Hepatic stellate cell (primary cell): Measurements from ENCODE around the gene SCUBE1.
"Not testable (repeated sequence)": the region's sequence is repeated elsewhere in the genome, so short reads cannot be mapped to it uniquely, and the experiment has no call there.

Experiments
- DNase-seq: peaks from one replicate; pipeline ENCODE4 v3.0.0; 2011; ENCODE audit warnings: low spot score

SCUBE1 gene

GRCh38 chr22:43356881-43357280 is 13.7 kb upstream of the SCUBE1 start:
- no peak for DNase-seq

- DNase-seq = not testable (repeated sequence)
These were observed 12.5 kb upstream of the SCUBE1 start for GRCh38 chr22:43355688-43356087.

- DNase-seq = no peak
These were observed 8.8 kb upstream of the SCUBE1 start for GRCh38 chr22:43351966-43352345.

GRCh38 chr22:43349636-43350035 is 6.5 kb upstream of the SCUBE1 start:
- DNase-seq = no peak

- peak; percentile 45 for DNase-seq
These were observed 3.4 kb upstream of the SCUBE1 start for GRCh38 chr22:43346521-43346929.

- no peak for DNase-seq
These were observed 2.7 kb upstream of the SCUBE1 start for GRCh38 chr22:43345761-43346301.

GRCh38 chr22:43345356-43345755 is 2.2 kb upstream of the SCUBE1 start:
- DNase-seq = no peak

- no peak for DNase-seq
These were observed 1.3 kb upstream of the SCUBE1 start for GRCh38 chr22:43344520-43344787.

- no peak for DNase-seq
These were observed 723 bp upstream of the SCUBE1 start for GRCh38 chr22:43343670-43344519.

- no peak for DNase-seq
These were observed 568 bp downstream of the SCUBE1 start for GRCh38 chr22:43342347-43343261.

GRCh38 chr22:43341565-43341964 is 1.6 kb downstream of the SCUBE1 start:
- no peak for DNase-seq

GRCh38 chr22:43338766-43339345 is 4.3 kb downstream of the SCUBE1 start:
- DNase-seq = no peak

GRCh38 chr22:43337946-43338345 is 5.2 kb downstream of the SCUBE1 start:
- DNase-seq = no peak

- DNase-seq = no peak
These were observed 5.8 kb downstream of the SCUBE1 start for GRCh38 chr22:43337385-43337784.

- DNase-seq = no peak
These were observed 8.8 kb downstream of the SCUBE1 start for GRCh38 chr22:43334378-43334777.

GRCh38 chr22:43333978-43334377 is 9.2 kb downstream of the SCUBE1 start:
- DNase-seq = no peak

- no peak for DNase-seq
These were observed 10.0 kb downstream of the SCUBE1 start for GRCh38 chr22:43333156-43333555.

GRCh38 chr22:43331698-43332097 is 11.5 kb downstream of the SCUBE1 start:
- DNase-seq = no peak

GRCh38 chr22:43331069-43331451 is 12.1 kb downstream of the SCUBE1 start:
- no peak for DNase-seq

- no peak for DNase-seq
These were observed 12.7 kb downstream of the SCUBE1 start for GRCh38 chr22:43330178-43331068.

GRCh38 chr22:43329061-43329460 is 14.1 kb downstream of the SCUBE1 start:
- no peak for DNase-seq

- no peak for DNase-seq
These were observed 16.1 kb downstream of the SCUBE1 start for GRCh38 chr22:43327157-43327438.
